HS-27A (cell line): Measurements from ENCODE around the gene PIK3R6.
"Not testable (repeated sequence)": the region's sequence is repeated elsewhere in the genome, so short reads cannot be mapped to it uniquely, and the experiment has no call there.

Experiments
- DNase-seq: peaks from one replicate; pipeline ENCODE4 v3.0.0-alpha.2; 2012; ENCODE audit warnings: low read depth, missing footprints

PIK3R6 gene

GRCh38 chr17:8828517-8828875, 39.0 kb downstream of the PIK3R6 start:
- DNase-seq: no peak

DNA sequence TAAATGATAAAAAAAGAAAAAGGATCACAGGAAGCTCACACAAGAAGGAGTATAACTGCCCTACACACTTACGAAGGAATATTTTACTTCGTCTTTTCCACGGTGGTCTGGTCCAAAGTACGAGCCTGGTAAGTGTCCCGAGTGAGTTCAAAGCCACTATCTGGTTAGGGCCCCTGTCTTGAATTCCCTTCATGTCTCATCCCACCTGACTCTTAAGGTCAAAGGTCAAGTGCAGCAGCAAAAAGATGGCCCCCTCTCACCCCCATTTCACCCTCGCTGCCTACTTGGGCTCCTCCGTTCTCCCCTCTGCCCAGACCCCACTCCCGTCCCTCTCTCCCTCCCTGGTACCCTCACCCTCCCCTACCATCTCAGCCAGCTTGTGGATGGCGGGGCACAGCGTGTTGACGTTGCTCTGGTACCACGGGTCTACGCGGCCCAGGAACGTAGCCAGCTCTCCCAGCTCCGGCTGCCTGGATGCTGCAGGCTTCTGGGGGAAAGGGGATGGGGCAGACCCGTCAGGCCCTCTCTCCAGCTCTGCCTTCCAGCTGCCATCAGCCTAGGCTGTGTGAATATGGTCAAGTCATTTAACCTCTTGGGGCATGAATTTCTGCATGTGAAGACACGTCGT, 40.6 kb downstream of the PIK3R6 start:
- DNase-seq: no peak

DNA sequence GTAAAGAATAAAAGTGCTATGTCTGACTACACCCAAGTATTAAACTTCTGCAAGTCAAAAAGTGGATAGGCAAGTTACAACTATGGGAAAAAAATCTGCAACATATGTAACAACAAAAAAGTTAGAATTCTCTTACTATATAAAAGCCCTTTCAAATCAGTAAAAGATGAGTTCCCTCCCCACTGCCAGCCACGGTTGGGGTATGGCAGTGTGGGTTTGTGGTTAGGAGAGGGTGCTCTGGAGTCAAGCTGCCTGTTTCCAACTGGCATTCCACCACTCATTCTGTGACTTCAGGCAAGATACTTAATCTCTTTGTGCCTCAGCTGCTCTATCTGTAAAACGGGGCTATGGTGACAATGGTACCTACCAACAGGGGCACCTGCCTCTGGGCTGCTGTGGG, 41.7 kb downstream of the PIK3R6 start:
- no peak for DNase-seq

- no peak for DNase-seq
These were observed 44.2 kb downstream of the PIK3R6 start for GRCh38 chr17:8823279-8823678.

- no peak for DNase-seq
These were observed 45.0 kb downstream of the PIK3R6 start for GRCh38 chr17:8822401-8823035.

- no peak for DNase-seq
These were observed 45.9 kb downstream of the PIK3R6 start for GRCh38 chr17:8821446-8822105.

DNA sequence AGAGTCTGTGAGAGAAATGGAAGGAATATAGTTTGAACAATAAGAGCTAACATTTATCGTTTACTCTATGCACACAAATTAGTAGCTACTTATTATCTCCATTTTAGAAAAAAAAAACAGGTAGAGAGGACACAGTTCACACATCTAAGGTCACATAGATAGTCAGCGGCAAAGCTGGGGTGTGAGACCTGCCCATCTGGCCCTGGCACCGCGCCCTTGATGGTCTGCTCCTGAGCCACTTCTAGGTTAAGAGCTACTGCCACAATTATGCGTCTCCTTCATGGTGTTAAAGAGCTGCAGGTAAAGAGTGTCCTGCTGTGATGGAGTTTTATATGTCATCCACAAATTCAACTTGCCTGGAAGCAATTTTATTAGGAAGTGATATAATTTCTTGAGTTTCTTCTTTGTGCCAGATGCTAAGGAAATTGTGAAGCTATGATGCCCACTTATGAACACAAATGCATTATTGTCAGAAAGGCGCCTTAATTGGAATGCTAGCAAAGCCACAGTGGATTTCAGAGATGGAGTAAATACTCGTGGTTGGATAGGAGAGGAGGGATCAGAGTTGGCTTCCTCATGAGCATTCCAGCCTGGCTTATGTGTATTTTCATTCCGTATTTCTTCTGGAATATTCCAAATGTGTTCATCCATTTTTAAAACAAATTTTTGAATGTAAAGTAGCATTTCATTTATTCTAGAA, 47.0 kb downstream of the PIK3R6 start:
- no peak for DNase-seq

DNA sequence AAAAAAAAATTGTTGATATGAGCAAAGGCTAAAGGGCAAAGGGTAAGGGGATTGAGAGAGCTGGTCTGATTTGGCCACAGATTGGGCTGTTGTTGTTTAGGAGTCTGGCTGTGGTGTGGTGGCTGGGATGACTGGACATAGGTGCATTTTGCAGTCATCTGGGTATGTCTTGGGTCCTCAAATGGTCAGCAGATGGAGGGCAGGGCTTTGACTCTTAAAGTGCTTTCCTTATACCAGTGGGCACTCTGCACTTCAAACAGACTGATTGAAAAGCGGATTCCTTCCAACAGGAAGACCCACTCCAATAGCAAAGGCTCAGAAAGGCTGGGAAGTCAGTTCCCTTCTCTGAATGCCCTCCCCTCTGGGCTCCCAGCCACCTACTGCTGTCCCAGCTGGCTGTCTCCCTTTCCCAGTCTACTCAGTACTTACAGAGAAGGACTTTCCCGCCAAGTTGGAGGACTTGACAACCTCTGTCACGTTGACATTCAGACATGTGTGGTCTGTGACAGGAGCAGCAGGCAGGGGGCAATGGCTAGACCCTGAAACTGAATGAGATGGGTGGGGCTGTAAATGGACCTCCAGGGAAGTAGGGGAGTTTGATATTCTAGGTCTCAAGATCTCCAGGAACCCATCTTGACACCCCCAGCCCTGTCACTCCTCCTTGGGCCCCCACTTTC, 48.7 kb downstream of the PIK3R6 start:
- DNase-seq: no peak

DNA sequence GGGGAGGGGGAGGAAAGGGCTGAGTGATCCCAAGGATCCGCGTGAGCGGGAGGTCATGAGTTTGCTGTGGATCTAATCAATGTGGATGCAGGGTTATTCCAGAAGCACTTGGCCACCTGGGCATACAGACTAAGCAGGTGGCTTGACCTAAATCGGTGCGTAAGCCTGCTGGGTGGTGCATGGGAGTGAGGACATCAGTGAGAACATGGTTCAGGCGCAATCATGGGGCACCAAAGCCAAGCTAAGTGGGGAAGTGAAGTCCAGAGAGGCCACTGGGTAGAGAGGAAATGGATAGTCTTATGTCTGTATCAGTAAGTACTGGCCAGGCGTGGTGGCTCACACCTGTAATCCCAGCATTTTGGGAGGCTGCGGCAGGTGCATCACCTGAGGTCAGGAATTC, 49.4 kb downstream of the PIK3R6 start:
- no peak for DNase-seq

DNA sequence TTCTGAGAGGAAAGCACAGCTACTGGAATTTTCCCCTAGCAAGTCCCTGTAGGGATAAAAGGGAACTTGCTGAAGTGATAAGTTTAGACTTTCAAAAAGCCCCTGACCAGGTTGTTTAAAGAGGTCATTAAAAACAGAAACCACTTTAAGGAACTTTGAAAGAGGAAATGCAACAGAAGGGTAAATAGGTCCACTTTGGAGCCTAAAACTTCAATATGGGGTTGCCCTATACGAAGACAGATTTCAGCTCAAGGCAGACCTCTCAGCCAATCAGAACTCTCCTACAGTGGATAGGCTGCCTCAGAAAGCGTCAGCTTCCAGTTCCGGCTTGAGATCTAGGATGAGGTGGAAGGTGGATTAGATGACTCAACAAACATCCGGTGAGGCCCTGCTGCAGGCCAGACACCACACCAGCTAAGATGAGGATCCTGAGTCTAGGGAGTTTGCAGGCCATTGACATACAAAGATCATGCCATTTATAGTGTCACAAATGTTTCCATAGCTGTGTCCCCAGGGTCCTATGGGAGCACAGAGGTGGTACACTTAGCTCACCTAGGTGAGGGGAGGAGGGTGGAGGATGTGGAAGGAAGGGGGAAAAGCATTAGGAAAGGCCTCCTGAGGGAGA, 60.4 kb downstream of the PIK3R6 start:
- no peak for DNase-seq

DNA sequence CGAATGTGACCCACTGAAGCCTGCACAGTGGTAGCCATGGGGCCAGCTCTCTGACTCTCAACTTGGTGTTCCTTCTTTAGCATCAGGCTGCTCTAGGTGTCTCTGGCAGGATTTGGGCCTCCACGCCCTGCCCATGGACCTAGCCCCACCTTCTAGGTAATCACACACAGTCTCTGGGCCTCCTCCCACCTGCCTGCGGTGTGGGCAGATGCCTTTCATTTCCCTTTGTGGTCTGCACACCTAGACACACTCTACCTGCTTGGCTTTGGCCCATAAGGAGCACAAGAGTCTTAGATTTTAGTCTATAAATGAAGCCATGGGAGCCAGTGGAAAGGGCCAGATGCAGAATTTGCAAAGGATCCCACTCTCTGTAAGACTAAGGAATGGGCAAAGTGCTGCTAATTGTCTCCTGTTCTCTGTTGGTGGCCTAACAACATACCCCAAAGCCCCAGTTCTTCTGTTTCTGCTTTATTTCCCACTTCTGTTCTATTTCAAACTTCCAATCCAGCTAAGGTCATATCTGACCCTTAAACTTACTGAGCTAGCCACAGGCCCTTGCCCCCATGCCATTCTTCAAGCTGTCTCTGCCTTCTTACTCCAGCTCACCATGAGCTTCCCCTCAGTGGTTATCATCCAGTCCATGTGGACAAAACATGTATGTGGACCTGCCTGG, 61.1 kb downstream of the PIK3R6 start:
- DNase-seq: no peak

GRCh38 chr17:8805396-8805795, 62.1 kb downstream of the PIK3R6 start:
- DNase-seq: not testable (repeated sequence)

GRCh38 chr17:8803531-8804420, 63.7 kb downstream of the PIK3R6 start:
- DNase-seq: no peak

DNA sequence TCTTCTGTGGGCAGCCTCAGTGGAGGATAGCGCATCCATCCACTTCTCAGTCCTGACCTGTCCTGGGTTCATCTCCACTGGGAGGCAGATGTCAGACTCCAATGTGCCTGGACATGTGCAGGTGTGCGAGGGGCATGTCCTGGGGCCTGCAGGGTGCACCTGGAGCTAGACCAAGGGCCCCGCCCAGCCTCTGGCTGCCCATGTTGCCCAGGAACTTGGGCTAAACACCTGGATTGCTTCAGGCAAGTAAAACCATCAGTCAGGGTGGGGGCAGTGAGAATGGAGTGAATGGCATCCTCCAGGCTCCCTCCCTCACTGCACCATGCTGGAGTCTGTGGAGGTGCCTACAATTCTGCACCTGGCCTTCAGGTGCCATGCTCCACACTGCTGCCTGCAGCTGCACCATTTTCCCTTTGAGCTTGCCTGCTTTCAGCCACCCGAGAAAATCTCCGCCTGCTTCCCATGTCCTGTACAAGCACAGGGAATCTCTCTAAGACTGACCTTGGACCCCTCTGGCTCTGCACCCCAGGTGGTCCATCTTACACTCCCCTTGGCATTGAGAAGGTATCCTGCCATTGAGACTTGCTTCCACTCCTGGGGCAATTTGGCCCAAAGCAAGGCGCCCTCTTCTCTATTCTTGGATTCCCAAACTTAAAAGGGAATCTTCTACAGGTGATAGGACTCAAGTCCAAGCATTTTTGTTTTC, 66.2 kb downstream of the PIK3R6 start:
- no peak for DNase-seq

- no peak for DNase-seq
These were observed 66.8 kb downstream of the PIK3R6 start for GRCh38 chr17:8800656-8801055.

DNA sequence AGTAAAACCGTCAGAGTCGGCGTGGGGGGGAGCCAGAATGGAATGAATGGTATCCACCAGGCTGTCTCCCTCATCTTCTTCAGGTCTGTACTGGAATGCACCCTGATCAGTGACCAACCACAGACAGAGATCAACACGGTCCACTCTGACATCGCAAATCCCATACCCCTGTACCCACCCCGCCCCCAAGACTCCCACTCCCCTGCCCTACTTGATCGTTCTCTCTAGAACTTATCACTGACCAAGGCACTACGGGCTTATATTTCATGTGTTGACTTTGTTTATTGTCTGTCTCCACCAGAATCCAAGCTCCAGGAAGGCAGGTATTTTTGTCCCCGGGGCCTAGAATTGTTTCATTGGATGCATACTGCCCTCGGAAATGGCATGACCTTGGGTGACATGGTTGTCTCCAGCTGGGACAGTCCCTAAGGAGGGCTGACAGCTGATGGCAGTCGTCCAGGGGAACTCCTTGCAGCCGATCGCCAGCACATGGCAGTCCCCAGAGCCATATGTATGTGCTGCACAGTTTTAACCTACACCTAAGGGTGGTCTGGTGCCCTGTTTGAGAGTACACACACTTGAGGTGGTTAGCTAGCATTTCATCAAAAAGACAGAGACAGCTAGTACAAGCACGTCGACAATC, 67.8 kb downstream of the PIK3R6 start:
- no peak for DNase-seq

DNA sequence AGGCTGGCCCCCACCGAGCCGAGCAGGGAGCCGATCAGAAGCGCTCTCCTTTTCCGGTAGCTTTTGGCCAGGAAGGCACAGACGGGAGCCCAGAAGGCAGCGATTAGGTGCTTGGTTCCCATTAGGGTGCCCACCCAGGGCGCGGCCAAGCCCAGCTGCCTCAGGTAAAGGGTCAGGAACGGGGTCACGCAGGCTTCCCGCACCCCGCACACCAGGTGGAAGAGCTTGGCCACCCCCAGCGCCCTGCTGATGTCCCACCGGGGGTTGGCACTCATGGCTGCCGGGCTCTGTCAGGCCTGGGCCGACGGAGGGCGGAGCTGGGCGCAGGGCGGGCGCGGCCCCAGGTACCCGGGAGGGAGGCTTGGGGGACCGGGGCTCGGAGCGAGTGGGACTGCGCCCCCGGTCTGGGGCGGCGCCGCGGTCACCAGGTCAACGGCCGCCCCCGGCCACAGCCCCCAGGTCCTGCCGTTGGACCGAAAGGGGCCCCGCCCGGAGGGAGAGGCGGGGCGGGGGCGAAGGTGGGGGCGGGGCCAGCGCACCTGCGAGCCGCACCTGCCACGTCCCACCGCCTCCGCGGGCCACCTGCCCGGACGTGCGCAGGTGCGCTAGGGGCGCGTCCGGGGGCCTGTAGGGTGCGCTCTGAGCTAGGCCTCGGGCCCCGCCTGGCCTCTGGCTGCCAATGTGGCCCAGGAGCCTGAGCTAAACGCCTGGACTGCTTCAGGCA, 68.5 kb downstream of the PIK3R6 start, which contains the start of gene MFSD6L:
TSS of gene MFSD6L (minus strand) at position 520 of the 724 bp plus-strand sequence. CDS start at position 275, 245 bp downstream.
- no peak for DNase-seq

DNA sequence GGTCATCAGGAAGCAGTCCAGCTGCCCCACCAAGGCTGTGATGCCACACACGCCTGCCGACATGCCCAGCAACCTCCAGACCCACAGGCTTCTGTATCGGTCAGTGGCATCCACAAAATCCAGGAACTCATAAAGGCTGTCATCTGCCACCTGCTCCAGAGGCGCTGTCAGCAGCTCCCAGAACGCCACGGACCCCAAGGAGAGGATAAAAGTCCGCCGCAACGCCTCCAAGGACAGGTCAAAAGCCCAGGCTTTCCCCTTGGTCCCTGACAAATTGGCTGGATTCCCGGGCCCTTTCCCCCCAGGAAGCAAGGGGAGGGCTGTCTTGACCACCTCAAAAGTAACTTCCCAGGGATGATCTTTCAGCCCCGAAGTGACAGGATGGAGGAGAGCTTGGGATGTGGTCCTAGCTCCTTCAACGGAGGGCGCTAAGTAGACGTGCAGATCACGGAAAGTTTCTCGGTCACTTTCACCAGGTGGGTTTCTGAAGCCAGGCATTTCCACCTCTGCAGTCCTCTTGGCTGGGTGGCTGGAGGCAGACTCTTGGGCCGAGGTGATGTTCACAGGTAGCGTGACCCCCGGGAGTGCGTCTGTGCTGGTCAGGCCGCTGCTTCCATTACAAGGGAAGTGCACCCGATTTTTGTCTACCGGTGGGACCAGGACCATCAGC, 69.2 kb downstream of the PIK3R6 start:
- DNase-seq: no peak
